NT2/D1 (cell line): ENCODE data around the gene ANGPTL2.

ENCODE experiments used
- YY1 ChIP-seq: IDR thresholded peaks from 2 replicates; pipeline ENCODE4 v1.6.1; 2011; ENCODE audit not compliant: insufficient read length, insufficient read depth
- ZNF274 ChIP-seq: IDR thresholded peaks from 2 replicates; pipeline ENCODE4 v1.6.1; 2011; ENCODE audit warnings: mild to moderate bottlenecking, low read depth, low read length

DNA sequence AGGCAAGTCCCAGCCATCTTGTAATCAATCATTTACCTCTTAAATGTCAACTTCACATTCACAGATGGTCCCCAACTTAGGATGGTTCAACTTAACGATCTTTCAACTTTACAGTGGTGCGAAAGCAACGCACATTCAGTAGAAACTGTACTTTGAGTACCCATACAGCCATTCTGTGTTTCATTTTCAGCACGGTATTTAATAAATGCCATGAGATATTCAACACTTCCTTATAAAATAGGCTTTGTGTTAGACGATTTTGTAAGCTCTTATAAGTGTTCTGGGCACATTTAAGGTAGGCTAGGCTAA is 47.1 kb upstream of the ANGPTL2 start:
- TF ChIP-seq YY1 (no peak), ZNF274 (no peak)
